ENCODE results near the gene RYR3. TPM values are rescaled to one million over a fixed set of nuclear protein-coding genes. Genes with fewer than 3 reads are reported as not detected.

The RYR3 gene
- total and polyA plus RNA-seq, 9 donors, result 11.9 to 48.1 (median 33.2) TPM

DNA sequence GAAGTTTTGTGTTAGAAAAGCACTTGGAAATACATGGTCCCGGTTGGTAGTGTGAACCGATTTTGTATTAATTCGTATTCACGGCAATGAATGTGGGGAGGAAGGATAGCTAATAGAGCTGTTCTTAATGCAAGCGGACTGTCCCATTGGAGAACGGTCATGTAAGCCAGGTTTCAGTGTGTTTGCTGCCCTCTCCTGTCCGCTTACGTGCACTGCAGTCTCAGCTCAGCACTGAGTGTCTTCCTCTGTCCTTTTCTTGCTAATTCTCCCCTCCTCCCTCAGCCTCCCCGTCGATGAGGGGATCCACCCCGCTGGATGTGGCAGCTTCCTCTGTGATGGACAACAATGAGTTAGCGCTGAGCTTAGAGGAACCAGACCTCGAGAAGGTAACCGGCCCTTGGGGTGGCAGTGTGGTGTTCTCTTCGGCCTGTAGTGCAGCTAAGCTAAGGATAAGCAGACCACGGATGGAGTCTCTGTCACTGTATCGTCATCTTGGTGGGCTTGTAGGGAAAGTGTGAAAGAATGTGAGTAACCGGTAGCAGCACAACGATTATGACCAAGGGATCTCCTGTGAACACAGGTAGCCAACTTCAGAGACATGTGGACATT is 390.0 kb downstream of the RYR3 start:
- Histone ChIP-seq H3K27ac (ENCODE audit: low read length) (no peak overlapping the region), H3K27me3 (ENCODE audit: control insufficient read depth, insufficient read depth, low read length) (no peaks in the 10 kb centered on the region), H3K9me3 (replicated peaks; ENCODE audit: control insufficient read depth, low read depth, low read length) (no peaks in the 10 kb centered on the region), H3K4me3 (ENCODE audit: low read length) (no peak overlapping the region), H3K4me1 (ENCODE audit: control insufficient read depth, insufficient read depth, low read length) (no peaks in the 10 kb centered on the region), H3K36me3 (ENCODE audit: control insufficient read depth, insufficient read depth, low read length) (peaks cover 3% of the 10 kb centered on the region)
- WGBS (ENCODE audit: insufficient coverage), result 24% methylated on average over 17 of the region's 19 CpGs
- DNase-seq, result peak; percentile 83

- Histone ChIP-seq H3K27me3 (ENCODE audit: control insufficient read depth, insufficient read depth, low read length) (no peaks in the 10 kb centered on the region), H3K4me1 (ENCODE audit: control insufficient read depth, insufficient read depth, low read length) (no peaks in the 10 kb centered on the region), H3K36me3 (ENCODE audit: control insufficient read depth, insufficient read depth, low read length) (peaks cover 3% of the 10 kb centered on the region), H3K9me3 (replicated peaks; ENCODE audit: control insufficient read depth, low read depth, low read length) (no peaks in the 10 kb centered on the region), H3K4me3 (ENCODE audit: low read length) (no peak overlapping the region), H3K27ac (ENCODE audit: low read length) (no peak overlapping the region)
- no peak for DNase-seq
- WGBS (ENCODE audit: insufficient coverage), result 43% methylated on average over 1 of the region's 8 CpGs
These were observed 390.5 kb downstream of the RYR3 start for GRCh38 chr15:33701304-33701696.

DNA sequence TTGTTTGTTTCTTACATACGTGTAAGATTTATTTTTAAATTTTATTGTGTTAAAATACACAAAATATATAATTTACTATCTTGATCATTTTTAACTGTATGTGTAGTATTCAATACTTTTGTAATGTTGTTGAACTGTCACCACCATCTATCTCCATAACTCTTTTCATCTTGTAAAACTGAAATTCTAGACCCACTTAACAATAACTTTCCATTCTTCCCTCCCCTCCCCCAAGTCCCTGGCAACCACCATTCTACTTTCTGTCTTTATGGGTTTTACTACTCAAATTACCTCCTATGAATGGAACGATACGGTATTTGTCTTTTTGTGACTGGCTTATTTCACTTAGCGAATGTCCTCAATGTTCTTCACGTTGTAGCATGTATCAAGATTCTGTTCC is 395.4 kb downstream of the RYR3 start:
- no peak for DNase-seq
- no peak overlapping the region for H3K27ac ChIP-seq (ENCODE audit: low read length)
- WGBS (ENCODE audit: insufficient coverage), result no CpG with 5 or more reads among the region's 5 CpGs
- no peaks in the 10 kb centered on the region for H3K4me1 ChIP-seq (ENCODE audit: control insufficient read depth, insufficient read depth, low read length)
- H3K36me3 ChIP-seq (ENCODE audit: control insufficient read depth, insufficient read depth, low read length), result peaks cover 16% of the 10 kb centered on the region
- no peak overlapping the region for H3K4me3 ChIP-seq (ENCODE audit: low read length)
- H3K27me3 ChIP-seq (ENCODE audit: control insufficient read depth, insufficient read depth, low read length), result no peaks in the 10 kb centered on the region
- H3K9me3 ChIP-seq (replicated peaks; ENCODE audit: control insufficient read depth, low read depth, low read length), result peaks cover 15% of the 10 kb centered on the region

- Histone ChIP-seq H3K9me3 (replicated peaks; ENCODE audit: control insufficient read depth, low read depth, low read length) (peaks cover 15% of the 10 kb centered on the region), H3K4me3 (ENCODE audit: low read length) (no peak overlapping the region), H3K4me1 (ENCODE audit: control insufficient read depth, insufficient read depth, low read length) (no peaks in the 10 kb centered on the region), H3K36me3 (ENCODE audit: control insufficient read depth, insufficient read depth, low read length) (peaks cover 16% of the 10 kb centered on the region), H3K27ac (ENCODE audit: low read length) (no peak overlapping the region), H3K27me3 (ENCODE audit: control insufficient read depth, insufficient read depth, low read length) (no peaks in the 10 kb centered on the region)
- DNase-seq, result no peak
These were observed 400.0 kb downstream of the RYR3 start for GRCh38 chr15:33710748-33711147.

GRCh38 chr15:33716025-33716424 is 405.3 kb downstream of the RYR3 start:
- no peaks in the 10 kb centered on the region for H3K36me3 ChIP-seq (ENCODE audit: control insufficient read depth, insufficient read depth, low read length)
- WGBS (ENCODE audit: insufficient coverage), result no CpG with 5 or more reads among the region's 5 CpGs
- no peaks in the 10 kb centered on the region for H3K27me3 ChIP-seq (ENCODE audit: control insufficient read depth, insufficient read depth, low read length)
- DNase-seq, result no peak
- no peaks in the 10 kb centered on the region for H3K9me3 ChIP-seq (replicated peaks; ENCODE audit: control insufficient read depth, low read depth, low read length)
- H3K4me1 ChIP-seq (ENCODE audit: control insufficient read depth, insufficient read depth, low read length), result no peaks in the 10 kb centered on the region
- no peak overlapping the region for H3K4me3 ChIP-seq (ENCODE audit: low read length)
- H3K27ac ChIP-seq (ENCODE audit: low read length), result no peak overlapping the region

- Histone ChIP-seq H3K27me3 (ENCODE audit: control insufficient read depth, insufficient read depth, low read length) (no peaks in the 10 kb centered on the region), H3K4me3 (ENCODE audit: low read length) (no peak overlapping the region), H3K36me3 (ENCODE audit: control insufficient read depth, insufficient read depth, low read length) (peaks cover 9% of the 10 kb centered on the region), H3K4me1 (ENCODE audit: control insufficient read depth, insufficient read depth, low read length) (no peaks in the 10 kb centered on the region), H3K9me3 (replicated peaks; ENCODE audit: control insufficient read depth, low read depth, low read length) (no peaks in the 10 kb centered on the region), H3K27ac (ENCODE audit: low read length) (no peak overlapping the region)
- WGBS (ENCODE audit: insufficient coverage), result no CpG with 5 or more reads among the region's 5 CpGs
- DNase-seq, result peak; percentile 47
These were observed 410.2 kb downstream of the RYR3 start for GRCh38 chr15:33720952-33721351.

DNA sequence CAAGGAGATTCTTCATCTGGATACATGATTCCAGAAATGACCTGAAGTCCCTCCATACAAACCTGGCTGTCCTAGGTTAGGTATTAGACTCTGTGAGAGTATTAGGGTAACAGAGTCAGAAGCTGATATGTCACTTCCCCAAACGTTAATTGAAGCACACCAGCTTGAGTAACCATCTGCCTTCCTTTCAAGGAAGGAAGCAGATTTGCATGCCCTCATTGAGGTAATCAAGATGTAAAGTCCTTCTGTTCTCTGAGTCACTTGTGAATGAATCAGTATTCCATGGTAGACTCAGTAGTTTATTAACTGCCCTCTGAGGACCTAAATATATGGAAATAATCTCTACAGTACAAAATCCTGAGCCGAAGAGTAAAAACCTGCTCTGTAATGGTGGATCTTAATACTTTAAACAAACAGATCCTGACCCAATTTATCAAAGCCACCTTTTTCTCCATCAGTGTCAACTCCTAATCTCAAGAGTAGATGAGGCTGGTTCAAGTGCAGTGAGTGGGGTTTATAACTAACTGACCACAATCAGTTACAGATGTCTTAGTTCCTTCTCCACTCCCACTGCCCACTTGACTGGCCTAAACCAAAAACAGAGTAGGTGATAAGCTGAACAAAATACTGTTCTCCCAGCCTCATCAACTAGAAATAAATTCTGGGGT is 411.4 kb downstream of the RYR3 start:
- Histone ChIP-seq H3K4me1 (ENCODE audit: control insufficient read depth, insufficient read depth, low read length) (no peaks in the 10 kb centered on the region), H3K4me3 (ENCODE audit: low read length) (no peak overlapping the region), H3K27me3 (ENCODE audit: control insufficient read depth, insufficient read depth, low read length) (no peaks in the 10 kb centered on the region), H3K27ac (ENCODE audit: low read length) (no peak overlapping the region), H3K36me3 (ENCODE audit: control insufficient read depth, insufficient read depth, low read length) (peaks cover 11% of the 10 kb centered on the region), H3K9me3 (replicated peaks; ENCODE audit: control insufficient read depth, low read depth, low read length) (no peaks in the 10 kb centered on the region)
- no peak for DNase-seq
- WGBS (ENCODE audit: insufficient coverage), result no CpG with 5 or more reads among the region's 2 CpGs

GRCh38 chr15:33722673-33723015 is 411.9 kb downstream of the RYR3 start:
- Histone ChIP-seq H3K36me3 (ENCODE audit: control insufficient read depth, insufficient read depth, low read length) (peaks cover 11% of the 10 kb centered on the region), H3K4me1 (ENCODE audit: control insufficient read depth, insufficient read depth, low read length) (no peaks in the 10 kb centered on the region), H3K4me3 (ENCODE audit: low read length) (no peak overlapping the region), H3K27ac (ENCODE audit: low read length) (no peak overlapping the region), H3K9me3 (replicated peaks; ENCODE audit: control insufficient read depth, low read depth, low read length) (no peaks in the 10 kb centered on the region), H3K27me3 (ENCODE audit: control insufficient read depth, insufficient read depth, low read length) (no peaks in the 10 kb centered on the region)
- 83% methylated on average over 9 of the region's 12 CpGs for WGBS (ENCODE audit: insufficient coverage)
- DNase-seq, result no peak

DNA sequence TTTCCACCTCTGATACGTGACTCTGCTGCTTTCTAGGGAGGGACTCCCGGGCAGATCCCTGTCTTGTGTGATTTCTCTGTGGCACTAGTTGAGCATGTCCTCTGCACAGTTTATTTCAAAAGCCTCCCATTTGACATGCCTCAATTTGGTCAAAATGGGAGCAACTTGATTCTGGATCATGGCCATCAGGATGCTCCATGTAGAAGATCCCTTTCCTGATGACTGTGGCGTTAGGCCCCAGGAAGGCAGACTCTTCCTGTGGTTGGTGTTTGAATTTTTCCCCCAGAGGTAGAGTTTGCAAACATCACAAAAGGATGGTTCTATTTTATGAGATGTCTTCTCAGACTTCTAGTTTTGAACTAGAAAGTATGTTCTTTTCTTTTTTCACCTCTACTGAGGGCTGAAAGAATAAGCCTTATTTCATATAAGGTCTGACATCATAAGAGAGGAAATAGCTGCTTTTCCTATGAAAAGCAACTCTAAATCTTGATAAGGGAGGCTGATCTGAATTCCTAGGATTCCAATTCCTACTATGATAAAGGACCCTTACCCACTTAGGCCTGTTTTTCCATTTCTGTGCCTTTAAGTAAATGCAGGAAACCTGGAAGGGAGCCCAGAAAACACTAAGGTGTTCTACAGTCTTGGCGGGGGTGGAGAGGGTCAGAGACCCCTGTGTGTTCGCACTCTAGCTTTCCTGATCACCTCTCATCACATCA is 413.7 kb downstream of the RYR3 start:
- WGBS (ENCODE audit: insufficient coverage), result 80% methylated on average over 2 of the region's 5 CpGs
- Histone ChIP-seq H3K9me3 (replicated peaks; ENCODE audit: control insufficient read depth, low read depth, low read length) (no peaks in the 10 kb centered on the region), H3K36me3 (ENCODE audit: control insufficient read depth, insufficient read depth, low read length) (peaks cover 11% of the 10 kb centered on the region), H3K27ac (ENCODE audit: low read length) (no peak overlapping the region), H3K27me3 (ENCODE audit: control insufficient read depth, insufficient read depth, low read length) (no peaks in the 10 kb centered on the region), H3K4me1 (ENCODE audit: control insufficient read depth, insufficient read depth, low read length) (no peaks in the 10 kb centered on the region), H3K4me3 (ENCODE audit: low read length) (no peak overlapping the region)
- DNase-seq, result no peak

- peaks cover 21% of the 10 kb centered on the region for H3K36me3 ChIP-seq (ENCODE audit: control insufficient read depth, insufficient read depth, low read length)
- no peaks in the 10 kb centered on the region for H3K27me3 ChIP-seq (ENCODE audit: control insufficient read depth, insufficient read depth, low read length)
- no peaks in the 10 kb centered on the region for H3K4me1 ChIP-seq (ENCODE audit: control insufficient read depth, insufficient read depth, low read length)
- no peak overlapping the region for H3K27ac ChIP-seq (ENCODE audit: low read length)
- 44% methylated on average over 2 of the region's 4 CpGs for WGBS (ENCODE audit: insufficient coverage)
- no peaks in the 10 kb centered on the region for H3K9me3 ChIP-seq (replicated peaks; ENCODE audit: control insufficient read depth, low read depth, low read length)
- H3K4me3 ChIP-seq (ENCODE audit: low read length), result no peak overlapping the region
- DNase-seq, result peak; percentile 17
These were observed 418.9 kb downstream of the RYR3 start for GRCh38 chr15:33729653-33730052.
